ENCODE data around the gene NOC4L.

DNA sequence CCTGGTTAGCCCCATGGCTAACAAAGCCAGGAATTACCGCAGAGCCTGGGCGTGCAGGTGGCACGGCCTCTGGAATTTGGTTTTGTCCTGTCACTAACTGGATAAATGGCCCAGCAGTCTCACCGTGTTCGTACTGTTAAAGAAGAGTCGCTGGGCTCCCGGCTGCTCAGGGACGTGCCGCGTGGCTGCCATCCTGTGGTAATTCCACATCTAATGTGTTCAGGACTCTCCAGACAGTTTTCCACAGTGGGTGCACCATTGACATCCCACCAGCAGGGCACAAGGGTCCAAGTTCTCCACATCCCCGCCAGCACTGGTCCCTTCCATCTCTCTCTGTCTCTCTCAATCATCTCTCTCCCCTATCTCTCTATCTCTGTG is 19.6 kb downstream of the NOC4L start:
- no peak for TF ChIP-seq YY1 (IDR thresholded peaks at IDR 0.05; ENCODE audit: insufficient read depth, insufficient read length)
- no peak for TF ChIP-seq SUZ12 (IDR thresholded peaks at IDR 0.05; ENCODE audit: extremely low read depth, insufficient read depth, insufficient read length)

Data from NT2/D1 (cell line).